HG03139 (cell line): ENCODE results near the gene ISG15.

Experiments used
- ATAC-seq: cut with Tn5 transposase; IDR thresholded peaks from one replicate; pipeline ENCODE4 v1.9.1; 2021; ENCODE audit not compliant: unreplicated experiment

ISG15 gene

GRCh38 chr1:1013105-1013921 lies at the start of gene ISG15:
ISG15 (plus strand) TSS chr1:1013497; CDS start chr1:1013574, 77 bp downstream.
- ATAC-seq: peak; percentile 72

DNA sequence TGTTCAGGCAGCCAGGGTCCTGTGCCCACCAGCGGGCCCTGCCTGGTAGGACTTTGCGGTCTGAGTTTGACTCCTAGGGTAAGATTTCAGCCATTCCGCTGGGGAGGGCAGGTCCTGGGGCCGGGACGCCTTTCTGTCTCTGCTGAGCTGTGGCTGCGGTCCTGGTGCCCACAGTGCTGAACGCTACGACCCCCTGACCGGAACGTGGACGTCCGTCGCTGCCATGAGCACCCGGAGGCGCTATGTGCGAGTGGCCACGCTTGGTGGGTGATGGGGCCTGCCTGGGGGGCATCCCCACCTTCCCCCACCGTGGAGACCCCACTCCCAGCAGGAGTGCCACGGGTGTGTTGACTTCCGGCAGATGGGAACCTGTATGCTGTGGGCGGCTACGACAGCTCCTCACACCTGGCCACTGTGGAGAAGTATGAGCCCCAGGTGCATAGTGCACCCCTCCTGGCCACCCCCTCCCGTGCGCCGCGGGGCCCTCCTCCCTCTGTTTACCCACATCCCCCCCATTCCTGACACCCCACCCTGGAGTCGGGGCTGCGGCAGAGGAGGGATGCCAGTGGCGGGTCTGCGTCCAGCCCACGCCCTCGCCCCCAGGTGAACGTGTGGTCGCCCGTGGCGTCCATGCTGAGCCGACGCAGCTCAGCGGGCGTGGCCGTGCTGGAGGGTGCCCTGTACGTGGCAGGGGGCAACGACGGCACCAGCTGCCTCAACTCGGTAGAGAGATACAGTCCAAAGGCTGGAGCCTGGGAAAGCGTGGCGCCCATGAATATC lies 49.4 kb upstream of the ISG15 start:
- no peak for ATAC-seq

GRCh38 chr1:964691-965525 lies 48.4 kb upstream of the ISG15 start:
- no peak for ATAC-seq

- ATAC-seq: no peak
Measured at GRCh38 chr1:965526-966134, 47.7 kb upstream of the ISG15 start.

GRCh38 chr1:966135-966703 lies 47.1 kb upstream of the ISG15 start, which contains the start of gene PLEKHN1:
PLEKHN1 (plus strand) TSS chr1:966482; CDS start chr1:966532, 50 bp downstream.
- no peak for ATAC-seq

DNA sequence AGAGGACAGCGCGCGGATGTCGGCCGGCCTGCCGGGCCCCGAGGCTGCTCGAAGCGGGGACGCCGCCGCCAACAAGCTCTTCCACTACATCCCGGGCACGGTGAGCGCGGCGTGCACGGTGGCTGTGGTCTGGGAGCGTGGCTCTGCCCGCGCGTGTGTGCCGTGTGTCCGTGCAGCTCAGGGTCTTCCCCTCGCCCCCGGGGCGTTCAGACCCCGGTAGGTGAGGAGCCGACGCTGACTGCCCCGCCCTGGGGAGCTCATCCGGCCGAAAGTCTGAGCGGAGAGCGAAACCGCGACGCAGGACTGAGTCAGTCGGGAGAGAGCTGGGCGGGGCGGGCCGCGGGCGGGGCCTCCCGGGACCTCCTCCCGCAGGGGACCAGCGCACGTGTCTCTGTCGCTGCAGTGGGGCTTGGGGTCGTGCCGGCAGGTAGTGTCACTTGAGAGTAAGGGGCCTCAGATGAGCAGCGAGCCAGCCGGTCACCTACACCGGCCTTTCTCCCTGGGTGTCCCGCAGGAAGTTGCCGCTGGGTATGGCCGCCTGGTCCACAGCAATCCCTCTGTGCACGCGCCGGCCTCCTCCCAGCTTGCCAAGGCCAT lies 46.5 kb upstream of the ISG15 start:
- no peak for ATAC-seq

DNA sequence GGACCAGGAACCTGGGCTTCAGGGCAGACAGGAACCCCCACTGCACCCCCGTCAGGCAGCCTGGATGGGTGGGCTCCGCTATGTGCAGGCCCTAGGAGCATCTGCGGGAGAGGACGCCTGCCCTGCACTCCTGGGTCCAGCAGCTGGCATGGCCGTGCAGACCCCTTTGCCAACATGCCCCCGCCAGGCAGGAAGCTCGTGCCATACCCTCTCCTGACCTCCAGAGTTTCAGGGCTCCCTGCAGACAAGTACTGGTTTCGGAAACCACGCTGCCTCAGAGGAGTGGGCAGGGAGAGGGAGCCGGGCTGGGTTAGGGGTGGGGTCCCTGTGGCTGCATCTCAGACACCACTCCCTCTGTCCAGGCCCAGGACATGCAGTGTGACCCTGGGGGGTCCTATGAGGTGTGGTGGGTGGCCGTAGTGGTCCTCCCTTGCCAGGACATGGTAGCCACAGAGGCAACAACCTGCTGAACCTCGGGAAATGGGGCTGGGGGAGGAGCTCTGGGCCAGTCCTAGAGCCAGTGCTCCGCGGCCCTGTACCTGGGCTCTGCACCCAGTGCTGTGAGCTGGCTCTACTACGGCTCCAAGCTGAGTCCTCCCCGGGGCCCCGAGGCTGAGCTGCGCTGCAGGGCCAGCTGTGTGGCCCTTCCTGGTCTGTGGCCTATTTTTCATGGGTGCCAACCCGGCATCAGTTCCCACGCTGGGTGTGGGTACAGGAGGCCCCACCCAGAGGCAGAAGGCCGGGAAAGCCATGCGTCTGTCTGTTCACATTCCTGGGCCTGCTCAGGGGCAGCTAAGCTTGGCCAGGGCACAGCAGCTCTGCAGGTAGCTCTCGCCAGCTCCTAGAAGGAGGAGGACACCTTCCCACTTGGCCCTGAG lies 45.6 kb upstream of the ISG15 start:
- no peak for ATAC-seq

DNA sequence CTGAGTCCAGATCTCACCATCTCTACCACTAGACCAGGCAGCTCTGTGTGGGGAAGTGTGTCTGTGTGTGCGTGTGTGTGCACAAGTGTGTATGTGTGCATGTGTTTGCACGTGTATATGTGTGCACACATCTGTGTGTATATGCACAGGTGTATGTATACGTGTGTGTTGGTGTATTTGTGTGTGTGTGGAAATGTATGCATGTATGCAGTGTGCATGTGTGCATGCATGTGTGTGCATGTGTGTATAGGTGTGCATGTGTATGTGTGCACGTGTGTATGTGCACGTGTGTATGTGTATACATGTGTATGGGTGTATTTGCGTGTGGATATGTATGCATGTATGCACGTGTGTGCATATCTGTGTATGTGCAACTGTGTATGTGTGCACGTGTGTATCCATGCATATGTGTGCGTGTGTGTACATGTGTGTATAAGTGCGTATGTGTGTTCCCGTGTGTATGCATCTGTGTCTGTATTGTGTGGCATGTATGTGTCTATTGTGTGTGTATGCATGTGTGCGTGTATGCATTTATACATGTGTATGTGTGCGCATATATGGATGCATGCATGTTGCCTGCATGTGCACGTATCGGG lies 43.9 kb upstream of the ISG15 start:
- ATAC-seq: no peak

DNA sequence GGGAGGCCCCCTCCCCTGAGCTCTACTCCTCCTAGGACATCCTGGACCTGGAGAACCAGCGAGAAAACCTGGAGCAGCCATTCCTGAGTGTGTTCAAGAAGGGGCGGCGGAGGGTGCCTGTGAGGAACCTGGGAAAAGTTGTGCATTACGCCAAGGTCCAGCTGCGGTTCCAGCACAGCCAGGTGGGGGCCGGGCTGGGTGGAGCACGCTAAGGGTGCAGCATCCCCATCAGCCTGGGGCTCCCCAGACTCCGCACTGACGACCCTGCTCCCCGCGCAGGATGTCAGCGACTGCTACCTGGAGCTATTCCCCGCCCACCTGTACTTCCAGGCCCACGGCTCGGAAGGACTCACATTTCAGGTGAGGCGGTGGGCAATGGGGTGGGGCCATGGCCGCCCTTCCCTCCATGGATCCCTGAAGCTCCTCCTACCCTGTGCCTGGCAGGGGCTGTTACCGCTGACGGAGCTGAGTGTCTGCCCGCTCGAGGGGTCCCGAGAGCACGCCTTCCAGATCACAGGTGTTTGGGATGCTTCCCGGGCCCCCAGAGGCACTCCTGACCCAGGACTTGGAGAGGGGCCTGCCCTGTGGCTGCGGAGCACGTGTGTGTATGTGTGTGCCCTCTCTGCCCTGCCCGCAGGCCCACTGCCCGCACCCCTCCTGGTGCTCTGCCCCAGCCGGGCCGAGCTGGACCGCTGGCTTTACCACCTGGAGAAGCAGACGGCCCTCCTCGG lies 42.9 kb upstream of the ISG15 start:
- no peak for ATAC-seq

DNA sequence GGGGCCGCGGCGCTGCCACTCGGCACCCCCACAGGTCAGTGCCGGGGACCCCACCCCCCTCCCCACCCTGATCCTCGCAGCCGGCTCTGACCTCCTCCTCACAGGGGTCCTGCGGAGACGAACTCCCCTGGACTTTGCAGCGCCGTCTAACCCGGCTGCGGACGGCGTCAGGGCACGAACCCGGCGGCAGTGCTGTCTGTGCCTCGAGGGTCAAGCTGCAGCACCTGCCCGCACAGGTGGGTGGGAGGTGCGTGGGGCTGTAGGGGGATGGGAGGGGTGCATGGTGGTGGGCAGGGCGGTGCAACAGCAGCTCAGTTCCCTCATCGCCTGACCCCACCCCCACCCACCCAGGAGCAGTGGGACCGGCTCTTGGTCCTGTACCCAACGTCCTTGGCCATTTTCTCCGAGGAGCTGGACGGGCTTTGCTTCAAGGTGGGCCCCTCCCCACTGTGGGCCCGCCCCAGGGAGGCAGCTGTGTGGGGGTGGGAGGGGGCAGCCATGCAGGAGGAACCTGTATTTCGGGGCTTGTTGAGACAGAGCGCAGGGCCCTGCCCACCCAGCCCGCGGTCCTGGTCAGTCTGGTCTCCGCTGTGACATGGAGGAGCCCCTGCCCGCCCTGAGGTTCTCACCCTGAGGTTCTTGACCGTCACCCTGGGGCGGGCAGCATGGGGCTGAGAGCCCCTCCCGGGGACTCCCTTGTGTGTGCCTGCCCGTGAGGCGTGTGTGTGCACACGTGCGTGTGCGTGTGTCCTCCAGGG lies 42.1 kb upstream of the ISG15 start:
- no peak for ATAC-seq

DNA sequence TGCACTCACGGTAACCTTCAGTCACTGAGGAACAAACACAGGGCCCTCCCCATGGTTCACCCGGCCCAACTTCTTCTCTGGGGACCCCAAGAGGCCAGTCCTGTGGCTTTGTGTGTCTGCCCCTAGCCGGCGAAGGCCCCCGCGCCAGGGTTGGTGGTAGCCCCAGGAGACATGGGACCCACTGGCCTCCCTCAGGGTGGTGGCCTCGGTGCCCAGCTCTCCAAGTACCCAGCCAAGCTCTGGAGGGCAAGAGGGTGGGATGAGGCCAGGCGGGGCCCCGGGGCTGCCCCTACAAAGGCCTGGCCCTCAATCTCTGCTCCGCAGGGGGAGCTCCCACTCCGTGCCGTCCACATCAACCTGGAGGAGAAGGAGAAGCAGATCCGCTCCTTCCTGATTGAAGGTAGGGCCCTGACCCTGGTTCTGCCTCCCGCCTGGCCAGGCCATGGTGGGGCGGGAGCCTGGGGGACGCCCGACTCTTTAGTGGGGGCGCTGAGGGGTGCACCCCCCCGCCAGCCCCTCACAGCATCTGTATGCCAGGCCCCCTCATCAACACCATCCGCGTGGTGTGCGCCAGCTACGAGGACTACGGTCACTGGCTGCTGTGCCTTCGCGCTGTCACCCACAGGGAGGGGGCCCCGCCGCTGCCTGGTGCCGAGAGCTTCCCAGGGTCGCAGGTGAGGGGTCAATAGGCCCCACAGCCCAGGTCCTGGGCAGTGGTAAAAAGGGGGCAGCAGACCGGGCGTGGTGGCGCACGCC lies 41.4 kb upstream of the ISG15 start:
- no peak for ATAC-seq

DNA sequence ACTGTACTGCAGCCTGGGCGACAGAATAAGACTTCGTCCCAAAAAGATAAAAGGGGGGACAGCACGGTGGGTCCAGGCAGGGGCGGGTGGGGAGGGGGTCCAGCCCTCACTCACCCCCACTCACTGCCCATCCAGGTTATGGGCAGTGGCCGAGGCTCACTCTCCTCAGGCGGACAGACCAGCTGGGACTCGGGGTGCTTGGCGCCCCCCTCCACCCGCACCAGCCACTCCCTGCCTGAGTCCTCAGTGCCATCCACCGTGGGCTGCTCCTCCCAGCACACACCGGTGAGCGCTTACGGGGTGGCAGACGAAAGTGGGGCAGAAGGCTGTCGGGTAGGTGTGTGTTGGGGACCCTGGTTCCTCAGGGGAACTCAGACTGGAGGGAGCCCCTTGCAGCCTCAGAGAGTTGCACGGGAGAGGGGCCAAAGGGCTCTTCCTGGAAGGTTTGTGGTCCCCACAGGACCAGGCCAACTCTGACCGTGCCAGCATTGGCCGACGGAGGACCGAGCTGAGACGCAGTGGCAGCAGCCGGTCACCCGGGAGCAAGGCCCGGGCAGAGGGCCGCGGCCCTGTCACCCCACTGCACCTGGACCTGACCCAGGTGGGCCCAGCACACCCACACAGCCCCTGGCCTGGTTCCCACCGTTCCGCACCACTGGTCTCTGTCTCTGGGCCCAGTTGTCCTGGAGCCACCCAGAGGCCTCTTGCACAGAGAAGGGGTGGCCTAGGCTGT lies 40.4 kb upstream of the ISG15 start:
- no peak for ATAC-seq

DNA sequence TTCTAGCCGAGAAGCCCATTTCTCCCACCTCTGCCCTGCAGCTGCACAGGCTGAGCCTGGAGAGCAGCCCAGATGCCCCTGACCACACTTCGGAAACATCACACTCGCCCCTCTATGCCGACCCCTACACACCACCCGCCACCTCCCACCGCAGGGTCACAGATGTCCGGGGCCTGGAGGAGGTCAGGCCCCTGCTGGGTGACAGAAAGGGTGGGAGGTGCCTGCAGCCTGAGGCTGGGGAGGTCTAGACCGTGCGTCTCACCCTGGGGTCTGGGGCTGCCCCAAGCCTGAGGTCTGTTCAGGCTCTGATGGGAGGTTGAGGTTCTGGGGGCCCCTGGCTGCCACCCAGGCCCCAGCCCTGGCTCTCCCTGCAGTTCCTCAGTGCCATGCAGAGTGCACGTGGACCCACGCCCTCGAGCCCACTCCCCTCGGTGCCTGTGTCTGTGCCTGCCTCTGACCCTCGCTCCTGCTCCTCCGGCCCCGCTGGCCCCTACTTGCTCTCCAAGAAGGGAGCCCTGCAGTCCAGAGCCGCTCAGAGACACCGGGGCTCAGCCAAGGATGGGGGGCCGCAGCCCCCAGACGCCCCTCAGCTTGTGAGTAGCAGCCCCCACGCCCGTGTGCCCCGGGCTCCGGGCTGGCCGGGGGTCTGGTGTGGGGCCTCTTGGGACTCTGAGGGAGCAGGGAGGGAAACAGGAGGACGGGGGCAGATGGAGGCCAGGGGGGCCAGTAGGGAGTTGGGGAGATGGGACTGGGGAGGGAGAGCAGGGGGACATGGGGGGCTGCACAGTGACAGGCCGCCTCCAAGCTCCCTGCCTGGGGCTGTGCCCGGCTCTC lies 39.6 kb upstream of the ISG15 start:
- ATAC-seq: no peak

- ATAC-seq: no peak
Measured at GRCh38 chr1:974293-974640, 39.0 kb upstream of the ISG15 start.

GRCh38 chr1:974687-975328 lies 38.5 kb upstream of the ISG15 start:
- ATAC-seq: no peak
